Gastrocnemius medialis (tissue), 4 donors: ENCODE data around the gene FNIP2.

ENCODE experiments used
- CTCF ChIP-seq, 5 experiments: fragments of 450-650 bp in 3 of 5; fragments of 200-600 bp in 2 of 5; sonication (generic) in 2 of 5; IDR thresholded peaks in 4 of 5; conservative IDR thresholded peaks in 1 of 5; 1 replicate in 4 of 5; 2 replicates in 1 of 5; pipeline ENCODE4 v1.5.1; 2016 to 2019; ENCODE audit warnings: antibody characterized with exemption in 5 of 5, mild to moderate bottlenecking in 3 of 5, moderate library complexity in 3 of 5
- POLR2A ChIP-seq, 2 donors: fragments of 450-650 bp; IDR thresholded peaks; one replicate each; pipeline ENCODE4 v1.6.1; 2017; ENCODE audit warnings: antibody characterized with exemption in 2 of 2, mild to moderate bottlenecking in 2 of 2, moderate library complexity in 2 of 2

- TF ChIP-seq CTCF (IDR thresholded peaks at IDR 0.05 in 4 of 5, conservative IDR thresholded peaks at IDR 0.05 in 1 of 5) (no peak), POLR2A (IDR thresholded peaks at IDR 0.05) (no peak)
These were observed 43.3 kb downstream of the FNIP2 start for GRCh38 chr4:158812133-158812532.
